IPS-20b (cell line): Measurements from ENCODE around the gene URB1.

ENCODE experiments used
- H3K27ac ChIP-seq: one replicate; pipeline ENCODE4 v1.5.1; 2013; ENCODE audit warnings: low read length
- H3K27me3 ChIP-seq: 2 replicates; pipeline ENCODE4 v1.6.1; 2013; ENCODE audit warnings: mild to moderate bottlenecking, low read length, inconsistent platforms; ENCODE audit not compliant: insufficient read depth
- H3K36me3 ChIP-seq: 2 replicates; pipeline ENCODE4 v1.6.1; 2013; ENCODE audit warnings: low read depth, mild to moderate bottlenecking, inconsistent platforms, low read length, moderate library complexity; ENCODE audit not compliant: insufficient read depth
- H3K4me1 ChIP-seq: 2 replicates; pipeline ENCODE4 v1.6.1; 2013; ENCODE audit warnings: mild to moderate bottlenecking, control low read depth, inconsistent platforms, low read length, moderate library complexity; ENCODE audit not compliant: insufficient read depth
- H3K4me3 ChIP-seq: 2 replicates; pipeline ENCODE4 v1.5.1; 2013; ENCODE audit warnings: mild to moderate bottlenecking, low read length, inconsistent platforms
- H3K9ac ChIP-seq: 2 replicates; pipeline ENCODE4 v1.6.1; 2013; ENCODE audit warnings: low read depth, mild to moderate bottlenecking, inconsistent platforms, low read length, moderate library complexity
- H3K9me3 ChIP-seq: 2 replicates; pipeline ENCODE4 v1.6.1; 2013; ENCODE audit warnings: mild to moderate bottlenecking, low read depth, low read length, inconsistent platforms; ENCODE audit not compliant: insufficient read depth

Gene URB1

GRCh38 chr21:32418146-32418545 lies 25.3 kb upstream of the URB1 start:
- Histone ChIP-seq H3K4me3 (no peak overlapping the region), H3K9ac (no peak overlapping the region), H3K4me1 (peaks cover 22% of the 10 kb centered on the region), H3K36me3 (no peaks in the 10 kb centered on the region), H3K27ac (no peak overlapping the region), H3K27me3 (peaks cover 29% of the 10 kb centered on the region), H3K9me3 (peaks cover 5% of the 10 kb centered on the region; the same call in 1 of the 2 replicates)

DNA sequence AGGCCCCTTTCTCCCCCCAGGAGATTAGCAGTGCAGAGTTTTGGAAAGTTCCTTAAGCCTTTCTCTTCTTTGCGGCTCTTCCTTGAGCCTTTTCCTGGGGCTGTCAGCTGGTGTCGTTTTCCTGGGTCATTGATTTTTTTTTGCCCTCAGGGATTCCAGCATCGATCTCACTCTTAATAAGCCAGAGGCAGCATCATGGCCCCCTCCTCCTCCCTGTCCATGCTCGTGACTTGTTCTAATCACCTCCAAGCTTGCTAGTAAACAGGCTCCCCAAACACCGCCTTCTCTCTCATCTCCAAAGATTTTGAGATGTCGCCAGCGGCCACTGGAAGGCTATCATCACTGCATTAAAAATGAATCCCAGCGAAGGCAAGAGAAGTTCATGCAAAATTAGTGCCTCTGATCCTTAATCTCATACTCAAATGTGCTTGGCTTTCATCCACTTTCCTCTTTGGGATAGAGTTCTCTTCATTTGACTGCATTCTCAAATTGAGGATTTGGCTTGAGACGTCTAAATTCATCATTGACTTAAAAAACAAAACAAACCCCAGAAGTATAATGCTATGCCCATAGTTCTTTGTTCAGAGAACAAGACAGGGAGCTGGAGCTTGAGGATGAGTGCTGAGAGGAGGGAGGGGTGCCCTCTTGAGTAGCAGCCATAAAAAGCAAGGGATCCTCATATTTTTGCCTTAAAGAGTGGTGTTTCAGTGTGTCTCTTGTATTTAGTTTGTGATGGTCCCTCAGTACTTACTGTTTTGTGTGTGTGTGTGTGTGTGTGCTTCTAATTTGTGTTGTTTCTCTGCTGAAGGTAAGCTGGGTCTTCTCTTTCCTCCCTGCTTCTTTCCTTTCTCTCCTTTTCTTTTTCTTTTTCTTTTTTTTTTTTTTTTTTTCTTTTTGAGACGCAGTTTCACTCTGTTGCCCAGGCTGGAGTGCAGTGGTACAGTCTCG lies 22.9 kb upstream of the URB1 start:
- no peak overlapping the region for H3K9ac ChIP-seq
- H3K36me3 ChIP-seq = no peaks in the 10 kb centered on the region
- peaks cover 23% of the 10 kb centered on the region for H3K4me1 ChIP-seq
- H3K27ac ChIP-seq = no peak overlapping the region
- H3K4me3 ChIP-seq = no peak overlapping the region
- no peaks in the 10 kb centered on the region for H3K9me3 ChIP-seq
- H3K27me3 ChIP-seq = peaks cover 53% of the 10 kb centered on the region

GRCh38 chr21:32414579-32415358 lies 22.0 kb upstream of the URB1 start:
- Histone ChIP-seq H3K9ac (no peak overlapping the region), H3K4me3 (no peak overlapping the region), H3K27ac (no peak overlapping the region)

GRCh38 chr21:32413697-32414578 lies 21.1 kb upstream of the URB1 start:
- H3K4me1 ChIP-seq = peaks cover 23% of the 10 kb centered on the region
- peak overlapping the region; percentile 70; the same call in 1 of the 2 replicates for H3K4me3 ChIP-seq
- no peak overlapping the region for H3K9ac ChIP-seq
- H3K36me3 ChIP-seq = no peaks in the 10 kb centered on the region
- peaks cover 71% of the 10 kb centered on the region for H3K27me3 ChIP-seq
- no peak overlapping the region for H3K27ac ChIP-seq
- H3K9me3 ChIP-seq = no peaks in the 10 kb centered on the region

More at GRCh38 chr21:32414579-32415358, 22.0 kb upstream of the URB1 start:
- H3K36me3 ChIP-seq = no peaks in the 10 kb centered on the region
- H3K27me3 ChIP-seq = peaks cover 63% of the 10 kb centered on the region
- H3K9me3 ChIP-seq = no peaks in the 10 kb centered on the region
- H3K4me1 ChIP-seq = peaks cover 23% of the 10 kb centered on the region

DNA sequence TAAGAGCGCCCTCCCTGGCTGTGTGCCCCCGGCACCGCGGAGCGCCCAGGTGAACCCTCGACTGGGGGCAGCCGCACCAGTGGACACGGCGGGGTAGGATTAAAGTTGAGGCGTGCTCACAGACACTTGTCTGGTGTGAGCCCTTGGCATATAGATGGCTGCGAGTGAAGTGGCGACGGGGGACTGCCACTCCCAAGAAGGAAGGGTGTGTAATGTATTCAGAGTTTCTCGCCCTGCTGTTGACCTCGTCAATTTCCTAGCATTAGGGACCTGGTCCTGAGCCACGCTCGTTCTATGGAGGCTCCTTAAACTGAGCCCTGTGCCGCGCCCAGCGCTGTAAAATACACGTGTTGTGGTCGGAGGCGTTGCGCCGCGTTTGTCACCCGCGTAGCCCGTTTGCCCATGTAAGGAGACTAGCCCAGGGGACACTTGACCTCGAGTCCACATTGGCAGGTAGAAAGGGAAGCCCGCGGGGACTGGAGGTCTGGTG lies 20.2 kb upstream of the URB1 start:
- H3K4me1 ChIP-seq = peaks cover 23% of the 10 kb centered on the region
- peaks cover 76% of the 10 kb centered on the region for H3K27me3 ChIP-seq
- peak overlapping the region; percentile 70 for H3K4me3 ChIP-seq
- no peak overlapping the region for H3K9ac ChIP-seq
- no peaks in the 10 kb centered on the region for H3K36me3 ChIP-seq
- H3K27ac ChIP-seq = no peak overlapping the region
- H3K9me3 ChIP-seq = no peaks in the 10 kb centered on the region

DNA sequence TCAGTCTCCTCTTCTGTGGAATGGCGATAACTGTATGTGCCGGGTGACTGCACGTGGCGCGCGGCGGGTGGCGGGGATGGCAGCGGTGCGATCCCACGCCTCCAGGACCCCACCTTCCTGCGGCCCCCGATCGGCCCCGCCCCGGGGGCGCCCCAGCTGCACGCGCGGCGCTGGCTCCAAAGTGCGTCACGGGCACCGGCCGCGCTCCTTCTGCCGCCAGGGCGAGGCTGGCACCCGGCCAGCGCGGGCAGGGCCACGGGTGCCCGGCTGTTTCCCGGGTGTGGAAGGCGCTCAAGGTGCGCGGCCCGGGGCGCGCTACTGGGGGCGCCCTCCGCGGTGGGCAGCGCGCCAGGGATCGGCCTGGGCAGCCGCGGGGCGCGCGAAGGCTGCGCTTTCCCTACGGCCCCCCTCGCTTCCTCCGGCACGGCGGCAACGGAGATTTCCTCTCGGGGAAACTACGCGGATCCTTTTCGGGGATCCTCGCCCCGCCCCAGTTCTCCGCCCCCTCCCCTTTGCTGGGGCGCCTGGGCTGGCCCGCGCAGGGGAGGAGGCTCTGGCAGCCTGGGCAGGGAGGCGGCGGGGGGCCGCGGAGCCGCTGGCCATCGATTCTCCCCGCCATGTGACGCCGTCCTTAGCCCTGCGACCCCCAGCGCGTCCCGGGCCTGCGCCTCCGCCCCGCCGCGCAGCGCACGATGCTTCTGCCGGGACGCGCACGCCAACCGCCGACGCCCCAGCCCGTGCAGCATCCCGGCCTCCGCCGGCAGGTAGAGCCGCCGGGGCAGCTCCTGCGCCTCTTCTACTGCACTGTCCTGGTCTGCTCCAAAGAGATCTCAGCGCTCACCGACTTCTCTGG lies 19.6 kb upstream of the URB1 start, which contains the start of gene EVA1C:
TSS of gene EVA1C (plus strand) at position 545 of the 853 bp plus-strand sequence. CDS start at position 693, 148 bp downstream.
- no peaks in the 10 kb centered on the region for H3K9me3 ChIP-seq
- H3K4me3 ChIP-seq = peak within 1 kb of the TSS; percentile 70
- peaks cover 23% of the 10 kb centered on the region for H3K4me1 ChIP-seq
- H3K36me3 ChIP-seq = no peaks in the 10 kb centered on the region
- peaks cover 76% of the 10 kb centered on the region for H3K27me3 ChIP-seq
- no peak within 1 kb of the TSS; the same call in 1 of the 2 replicates for H3K9ac ChIP-seq
- no peak within 1 kb of the TSS for H3K27ac ChIP-seq

- H3K27me3 ChIP-seq = peaks cover 76% of the 10 kb centered on the region
- H3K36me3 ChIP-seq = no peaks in the 10 kb centered on the region
- peaks cover 23% of the 10 kb centered on the region for H3K4me1 ChIP-seq
- no peaks in the 10 kb centered on the region for H3K9me3 ChIP-seq
- no peak overlapping the region for H3K27ac ChIP-seq
- H3K9ac ChIP-seq = no peak overlapping the region; the same call in 1 of the 2 replicates
- H3K4me3 ChIP-seq = peak overlapping the region; percentile 70
These were observed 18.7 kb upstream of the URB1 start for GRCh38 chr21:32411350-32412161.

- Histone ChIP-seq H3K4me1 (peaks cover 23% of the 10 kb centered on the region), H3K9ac (no peak overlapping the region), H3K27ac (no peak overlapping the region), H3K9me3 (no peaks in the 10 kb centered on the region), H3K4me3 (no peak overlapping the region), H3K27me3 (peaks cover 75% of the 10 kb centered on the region), H3K36me3 (no peaks in the 10 kb centered on the region)
These were observed 18.1 kb upstream of the URB1 start for GRCh38 chr21:32410916-32411315.

- Histone ChIP-seq H3K36me3 (no peaks in the 10 kb centered on the region), H3K27ac (no peak overlapping the region), H3K9ac (no peak overlapping the region), H3K4me1 (peaks cover 16% of the 10 kb centered on the region; the same call in 1 of the 2 replicates), H3K4me3 (no peak overlapping the region), H3K9me3 (no peaks in the 10 kb centered on the region), H3K27me3 (peaks cover 68% of the 10 kb centered on the region)
These were observed 17.5 kb upstream of the URB1 start for GRCh38 chr21:32410291-32410690.

GRCh38 chr21:32406405-32406804 lies 13.6 kb upstream of the URB1 start:
- no peaks in the 10 kb centered on the region for H3K9me3 ChIP-seq
- no peak overlapping the region for H3K4me3 ChIP-seq
- no peak overlapping the region for H3K9ac ChIP-seq
- peaks cover 30% of the 10 kb centered on the region for H3K27me3 ChIP-seq
- H3K27ac ChIP-seq = no peak overlapping the region
- H3K4me1 ChIP-seq = peaks cover 2% of the 10 kb centered on the region; the same call in 1 of the 2 replicates
- H3K36me3 ChIP-seq = no peaks in the 10 kb centered on the region
